SK-N-MC (cell line): ENCODE results near the gene PI4KA.
A peak's percentile ranks its signal among the peaks of the same experiment; 100 is the strongest.
"Not testable (repeated sequence)": the region's sequence is repeated elsewhere in the genome, so short reads cannot be mapped to it uniquely, and the experiment has no call there.

Experiments
- DNase-seq: peaks from one replicate; pipeline ENCODE4 v3.0.0-alpha.2; 2011; ENCODE audit warnings: low read depth, low spot score
- H3K27ac ChIP-seq: fragments of 200-600 bp; sonication (generic); 2 replicates; pipeline ENCODE4 v1.5.1; 2016; ENCODE audit warnings: mixed run types
- H3K36me3 ChIP-seq: fragments of 200-600 bp; sonication (generic); 2 replicates; pipeline ENCODE4 v1.6.1; 2017; ENCODE audit warnings: antibody characterized with exemption, low read length, mixed read lengths; ENCODE audit not compliant: insufficient read depth
- H3K4me3 ChIP-seq: fragments of 200-600 bp; sonication (generic); 2 replicates; pipeline ENCODE4 v1.5.1; 2016
- H3K9ac ChIP-seq: fragments of 200-600 bp; sonication (generic); 2 replicates; pipeline ENCODE4 v1.8.0; 2017; ENCODE audit warnings: mixed run types, mixed read lengths; ENCODE audit not compliant: insufficient read length
- H3K9me3 ChIP-seq: fragments of 200-600 bp; sonication (generic); 2 replicates; pipeline ENCODE4 v1.6.1; 2017; ENCODE audit warnings: low read depth, mild to moderate bottlenecking, antibody characterized with exemption, low read length, moderate library complexity, mixed read lengths

Gene PI4KA

GRCh38 chr22:20713116-20713515 is 145.5 kb downstream of the PI4KA start:
- not testable (repeated sequence) for H3K36me3 ChIP-seq, H3K9ac ChIP-seq, H3K4me3 ChIP-seq, H3K9me3 ChIP-seq, H3K27ac ChIP-seq, DNase-seq

DNA sequence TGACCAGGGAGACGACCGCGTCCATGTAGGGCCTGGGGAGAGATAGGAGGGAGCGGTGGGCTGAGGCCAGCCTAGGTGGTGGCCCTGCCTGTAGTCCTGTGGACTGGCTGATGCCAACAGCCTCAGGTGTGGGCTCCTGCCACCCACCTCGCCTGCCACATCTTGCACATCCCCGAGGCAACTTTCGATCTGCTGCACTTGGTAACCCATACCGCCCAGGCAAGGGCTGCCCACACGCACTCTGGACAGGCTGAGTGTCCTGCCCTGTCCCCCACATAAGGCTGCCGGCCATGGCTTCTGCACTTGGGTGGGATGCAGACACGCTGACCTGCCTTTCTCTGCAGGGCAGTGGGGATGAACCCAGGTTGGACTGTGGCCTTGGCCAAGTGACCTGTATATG is 148.6 kb downstream of the PI4KA start:
- H3K36me3 ChIP-seq, H3K9ac ChIP-seq, H3K9me3 ChIP-seq, H3K27ac ChIP-seq, H3K4me3 ChIP-seq, DNase-seq: not testable (repeated sequence)

GRCh38 chr22:20707549-20708118 is 151.0 kb downstream of the PI4KA start:
- not testable (repeated sequence) for H3K36me3 ChIP-seq, H3K9me3 ChIP-seq, H3K9ac ChIP-seq, DNase-seq, H3K4me3 ChIP-seq, H3K27ac ChIP-seq

DNA sequence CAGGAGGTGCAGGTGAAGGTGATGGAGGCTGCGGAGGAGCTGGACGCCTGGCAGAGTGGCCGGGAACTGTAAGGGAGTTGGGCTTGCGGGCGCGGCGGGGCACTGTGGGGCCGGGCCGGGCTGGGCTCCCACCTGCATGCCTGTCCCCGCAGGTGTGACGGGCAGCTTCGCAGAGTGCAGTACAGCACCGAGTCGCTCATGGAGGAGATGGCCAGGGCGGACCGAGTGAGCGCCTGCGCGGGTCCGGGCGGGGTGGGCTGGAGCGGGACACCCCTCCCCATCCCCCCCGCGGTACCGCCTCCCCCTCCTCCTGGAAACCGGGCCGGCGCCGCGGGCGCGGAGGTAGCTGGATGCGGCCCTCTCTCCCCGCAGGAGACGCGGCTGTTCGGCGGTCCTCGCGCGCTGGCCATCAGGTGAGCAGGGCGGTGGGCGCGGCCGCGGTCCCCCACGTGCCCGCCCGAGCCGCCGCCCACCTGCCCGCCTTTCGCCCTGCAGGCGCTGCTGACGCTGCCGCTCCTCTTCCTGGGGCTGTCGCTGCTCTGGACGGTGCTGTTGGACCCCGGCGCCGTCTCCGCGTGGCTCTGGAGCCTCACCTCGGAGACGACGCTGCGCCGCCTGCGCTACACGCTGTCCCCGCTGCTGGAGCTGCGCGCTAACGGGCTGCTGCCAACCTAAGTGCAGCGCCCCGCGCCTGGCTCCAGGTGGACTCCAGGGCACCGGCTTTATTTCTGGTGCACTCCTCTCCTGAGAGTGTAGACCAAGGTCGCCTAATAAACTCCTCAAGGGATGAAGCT is 154.6 kb downstream of the PI4KA start:
- H3K9ac ChIP-seq, DNase-seq, H3K27ac ChIP-seq, H3K9me3 ChIP-seq, H3K36me3 ChIP-seq: not testable (repeated sequence)
- peak overlapping the region; percentile 75 for H3K4me3 ChIP-seq

DNA sequence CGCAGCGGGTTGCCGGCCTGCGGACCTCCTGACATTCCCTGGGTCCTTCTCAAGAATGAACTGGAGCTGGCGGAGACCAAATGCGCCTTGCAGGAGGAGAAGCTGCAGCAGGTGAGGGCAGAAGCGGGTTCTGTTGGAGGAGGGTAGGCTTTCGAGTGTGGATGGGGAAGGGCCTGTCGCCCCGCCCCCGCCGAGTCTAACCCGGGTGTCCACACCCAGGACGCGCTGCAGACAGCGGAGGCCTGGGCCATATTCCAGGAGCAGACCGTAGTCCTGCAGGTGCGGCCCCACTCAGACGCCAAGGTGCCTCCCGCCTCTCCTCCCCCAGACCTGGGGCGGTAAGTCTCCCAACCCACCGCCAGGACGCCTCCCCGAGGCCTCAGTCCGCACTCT is 155.2 kb downstream of the PI4KA start:
- H3K9ac ChIP-seq, H3K9me3 ChIP-seq, DNase-seq, H3K36me3 ChIP-seq, H3K27ac ChIP-seq: not testable (repeated sequence)
- peak overlapping the region; percentile 75 for H3K4me3 ChIP-seq

- peak; percentile 47 for DNase-seq
- not testable (repeated sequence) for H3K27ac ChIP-seq, H3K9ac ChIP-seq, H3K9me3 ChIP-seq, H3K36me3 ChIP-seq
- peak overlapping the region; percentile 75 for H3K4me3 ChIP-seq
Measured at GRCh38 chr22:20702546-20703413, 155.8 kb downstream of the PI4KA start.

GRCh38 chr22:20702175-20702545 is 156.5 kb downstream of the PI4KA start:
- H3K36me3 ChIP-seq, H3K27ac ChIP-seq, DNase-seq, H3K9ac ChIP-seq, H3K9me3 ChIP-seq: not testable (repeated sequence)
- peak overlapping the region; percentile 75 for H3K4me3 ChIP-seq

DNA sequence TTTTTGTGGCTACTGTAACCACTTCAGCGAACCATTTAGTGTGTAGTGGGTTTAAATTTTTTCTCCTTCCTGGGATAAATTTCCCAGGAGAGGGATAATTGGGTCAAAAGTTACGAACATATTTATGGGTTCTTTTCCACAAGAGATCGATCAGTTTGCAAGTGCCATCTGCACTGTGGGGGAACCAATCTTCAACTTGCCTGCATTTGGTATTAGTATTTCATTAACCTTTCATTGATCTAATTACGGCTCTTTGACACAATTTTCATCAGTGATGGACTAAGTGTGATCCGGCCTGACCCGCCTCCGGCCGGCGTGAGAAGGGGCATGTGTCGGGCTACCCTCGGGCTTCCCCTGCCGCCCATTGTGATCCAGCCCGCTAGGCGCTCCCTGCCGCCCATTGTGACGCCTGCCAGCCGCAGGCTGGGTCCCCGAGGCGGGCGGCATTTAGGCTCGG is 156.9 kb downstream of the PI4KA start:
- not testable (repeated sequence) for H3K9me3 ChIP-seq, H3K27ac ChIP-seq, H3K36me3 ChIP-seq, DNase-seq, H3K9ac ChIP-seq
- peak overlapping the region; percentile 75 for H3K4me3 ChIP-seq

GRCh38 chr22:20700347-20700746 is 158.3 kb downstream of the PI4KA start:
- H3K9me3 ChIP-seq, H3K27ac ChIP-seq, H3K36me3 ChIP-seq, H3K9ac ChIP-seq, DNase-seq, H3K4me3 ChIP-seq: not testable (repeated sequence)

DNA sequence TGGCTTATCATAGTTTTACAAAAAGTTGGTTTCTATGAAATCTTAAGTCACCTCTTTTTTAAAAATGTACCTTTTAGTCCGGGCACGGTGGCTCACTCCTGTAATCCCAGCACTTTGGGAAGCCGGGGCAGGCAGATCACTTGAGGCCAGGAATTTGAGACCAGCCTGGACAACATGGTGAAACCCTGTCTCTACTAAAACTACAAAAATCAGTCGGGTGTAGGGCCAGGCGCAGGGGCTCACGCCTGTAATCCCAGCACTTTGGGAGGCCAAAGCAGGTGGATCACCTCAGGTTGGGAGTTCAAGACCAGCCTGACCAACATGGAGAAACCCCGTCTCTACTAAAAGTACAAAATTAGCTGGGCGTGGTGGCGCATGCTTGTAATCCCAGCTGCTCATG is 158.8 kb downstream of the PI4KA start:
- H3K9me3 ChIP-seq, H3K4me3 ChIP-seq: not testable (repeated sequence)

DNA sequence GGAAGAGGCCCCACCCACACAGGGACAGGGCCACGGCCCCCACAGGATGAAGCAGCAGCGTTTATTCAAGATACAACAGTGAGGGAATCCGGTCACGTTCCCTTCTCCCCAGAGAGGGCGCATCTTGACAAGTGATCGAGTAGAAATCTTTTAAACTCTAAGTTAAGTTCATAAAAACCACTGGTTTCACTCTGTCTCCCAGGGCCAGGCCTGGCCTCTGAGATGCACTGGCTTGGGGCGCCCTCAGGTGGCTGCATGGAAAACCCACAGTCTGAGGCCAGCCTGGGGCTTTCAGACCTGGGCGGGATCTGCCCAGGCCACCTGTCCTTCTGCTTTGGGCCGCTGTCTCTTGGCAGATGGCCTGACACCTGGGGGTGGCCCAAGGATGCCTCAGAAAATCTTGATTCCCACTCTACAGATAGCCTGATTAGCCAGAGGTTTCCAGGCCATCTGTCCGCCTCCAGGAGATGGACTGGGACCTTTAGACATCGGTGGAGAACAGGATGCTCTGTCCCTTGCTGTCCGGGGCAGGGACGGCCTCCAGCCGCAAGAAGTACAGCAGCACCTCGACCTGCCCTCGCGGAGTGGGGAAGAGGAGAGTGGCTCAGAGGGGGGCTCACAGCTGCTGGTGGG is 161.0 kb downstream of the PI4KA start:
- not testable (repeated sequence) for H3K9me3 ChIP-seq, H3K36me3 ChIP-seq, H3K9ac ChIP-seq, H3K27ac ChIP-seq, H3K4me3 ChIP-seq, DNase-seq

More for the DNA sequence above, 158.8 kb downstream of the PI4KA start:
- not testable (repeated sequence) for H3K9ac ChIP-seq, H3K27ac ChIP-seq, DNase-seq, H3K36me3 ChIP-seq

- DNase-seq, H3K36me3 ChIP-seq, H3K9me3 ChIP-seq, H3K9ac ChIP-seq, H3K27ac ChIP-seq, H3K4me3 ChIP-seq: not testable (repeated sequence)
Measured at GRCh38 chr22:20696056-20696455, 162.6 kb downstream of the PI4KA start.

- DNase-seq, H3K9ac ChIP-seq, H3K27ac ChIP-seq, H3K4me3 ChIP-seq, H3K36me3 ChIP-seq, H3K9me3 ChIP-seq: not testable (repeated sequence)
Measured at GRCh38 chr22:20695205-20695604, 163.4 kb downstream of the PI4KA start.

DNA sequence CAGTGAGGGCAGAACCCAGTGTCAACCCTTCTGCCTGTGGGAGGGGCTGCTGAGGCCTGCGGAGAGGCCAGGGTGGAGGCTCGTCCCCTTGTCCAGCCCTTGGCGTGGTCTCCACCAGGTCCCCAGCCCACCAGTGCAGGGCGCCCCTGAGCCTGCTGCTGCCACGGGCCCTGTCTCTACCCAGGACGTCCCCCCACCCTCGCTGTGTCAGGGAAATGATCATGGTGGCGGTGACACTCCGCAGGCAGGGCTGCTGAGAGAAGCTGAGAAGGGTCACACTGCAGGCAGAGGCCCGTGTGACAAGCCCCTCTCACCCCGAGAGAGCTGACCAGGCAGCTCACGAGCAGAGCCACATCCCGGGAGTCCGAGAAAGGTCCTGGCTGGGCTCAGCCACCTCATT is 164.4 kb downstream of the PI4KA start:
- not testable (repeated sequence) for H3K36me3 ChIP-seq, H3K9me3 ChIP-seq, H3K9ac ChIP-seq, DNase-seq, H3K4me3 ChIP-seq, H3K27ac ChIP-seq
